SU-DHL-6 (cell line): ENCODE measurements around the gene PIEZO1.

Source experiments
- H2AFZ ChIP-seq: fragments of 200-600 bp; sonication (generic); 2 replicates; pipeline ENCODE4 v1.6.1; 2014; ENCODE audit warnings: low read depth, mild to moderate bottlenecking, moderate library complexity, mixed read lengths, antibody characterized with exemption, low read length; ENCODE audit not compliant: severe bottlenecking
- H3F3A ChIP-seq: fragments of 200-600 bp; shearing (Covaris generic); 2 replicates; pipeline ENCODE4 v1.6.0; 2016; ENCODE audit warnings: antibody characterized with exemption, mild to moderate bottlenecking; ENCODE audit not compliant: insufficient read depth
- H3K27ac ChIP-seq: fragments of 200-600 bp; sonication (generic); 2 replicates; pipeline ENCODE4 v1.5.1; 2016; ENCODE audit warnings: low read depth, mild to moderate bottlenecking, low read length, moderate library complexity, mixed read lengths
- H3K27me3 ChIP-seq: fragments of 200-600 bp; sonication (generic), shearing (Covaris generic); 2 replicates; pipeline ENCODE4 v1.6.0; 2014; ENCODE audit warnings: mild to moderate bottlenecking, low read length
- H3K36me3 ChIP-seq: fragments of 200-600 bp; sonication (generic); 2 replicates; pipeline ENCODE4 v1.6.1; 2014; ENCODE audit warnings: mild to moderate bottlenecking, low read length, mixed read lengths
- H3K4me2 ChIP-seq: fragments of 300-600, 200-600 bp; shearing (Covaris generic), sonication (generic); 2 replicates; pipeline ENCODE4 v1.6.0; 2014; ENCODE audit warnings: low read length, low read depth, mild to moderate bottlenecking; ENCODE audit not compliant: poor library complexity, severe bottlenecking
- H3K4me3 ChIP-seq: fragments of 200-600 bp; sonication (generic); 2 replicates; pipeline ENCODE4 v1.5.1; 2014; ENCODE audit warnings: antibody characterized with exemption, low read length, mild to moderate bottlenecking, mixed read lengths; ENCODE audit not compliant: insufficient read depth, poor library complexity, severe bottlenecking
- H3K79me2 ChIP-seq: fragments of 200-600 bp; sonication (generic); 2 replicates; pipeline ENCODE4 v1.6.1; 2014; ENCODE audit warnings: mild to moderate bottlenecking, low read length, moderate library complexity; ENCODE audit not compliant: insufficient read depth
- H3K9ac ChIP-seq: fragments of 200-600 bp; sonication (generic); 2 replicates; pipeline ENCODE4 v1.7.0; 2014; ENCODE audit warnings: mild to moderate bottlenecking, low read length
- H3K9me2 ChIP-seq: fragments of 200-600 bp; sonication (generic); replicated peaks from 2 replicates; pipeline ENCODE4 v1.6.1; 2014; ENCODE audit warnings: low read length; ENCODE audit not compliant: insufficient read depth
- H3K9me3 ChIP-seq: fragments of 200-600 bp; sonication (generic); 2 replicates; pipeline ENCODE4 v1.6.1; 2014; ENCODE audit warnings: low read length, mixed read lengths; ENCODE audit not compliant: insufficient read depth
- H4K20me1 ChIP-seq: fragments of 200-600 bp; sonication (generic); 2 replicates; pipeline ENCODE4 v1.6.1; 2014; ENCODE audit warnings: low read depth, mild to moderate bottlenecking, antibody characterized with exemption, low read length, moderate library complexity, mixed read lengths
- CTCF ChIP-seq: fragments of 200-600 bp; sonication (generic); IDR thresholded peaks from one replicate; pipeline ENCODE4 v1.5.1; 2017; ENCODE audit warnings: antibody characterized with exemption, mild to moderate bottlenecking, low read length, moderate library complexity; ENCODE audit not compliant: insufficient read depth, poor library complexity, severe bottlenecking
- EZH2phosphoT487 ChIP-seq: fragments of 200-600 bp; sonication (generic), shearing (Covaris generic); conservative IDR thresholded peaks from 2 replicates; pipeline ENCODE4 v1.6.1; 2018; ENCODE audit warnings: mild to moderate bottlenecking, antibody characterized with exemption, low read length, moderate library complexity, mixed read lengths

PIEZO1 gene

GRCh38 chr16:88722784-88723506, 62.1 kb downstream of the PIEZO1 start:
- H4K20me1 ChIP-seq = no peaks in the 10 kb centered on the region
- no peak overlapping the region for H3K4me2 ChIP-seq
- H3K27me3 ChIP-seq = no peaks in the 10 kb centered on the region
- no peak overlapping the region for H3K9ac ChIP-seq
- no peaks in the 10 kb centered on the region for H3K9me2 ChIP-seq
- TF ChIP-seq EZH2phosphoT487 = no peak
- TF ChIP-seq CTCF = no peak
- no peaks in the 10 kb centered on the region for H3K79me2 ChIP-seq
- H3K9me3 ChIP-seq = no peaks in the 10 kb centered on the region
- H3K27ac ChIP-seq = no peak overlapping the region
- H3K4me3 ChIP-seq = no peak overlapping the region
- H2AFZ ChIP-seq = no peak overlapping the region
- no peaks in the 10 kb centered on the region for H3F3A ChIP-seq
- H3K36me3 ChIP-seq = no peaks in the 10 kb centered on the region

GRCh38 chr16:88721815-88722755, 62.9 kb downstream of the PIEZO1 start:
- Histone ChIP-seq H3K79me2 (no peaks in the 10 kb centered on the region), H4K20me1 (no peaks in the 10 kb centered on the region), H3K9me2 (no peaks in the 10 kb centered on the region), H3K27me3 (no peaks in the 10 kb centered on the region), H3K4me3 (no peak overlapping the region), H2AFZ (no peak overlapping the region), H3K4me2 (no peak overlapping the region), H3K9me3 (no peaks in the 10 kb centered on the region), H3K36me3 (no peaks in the 10 kb centered on the region), H3K9ac (no peak overlapping the region), H3K27ac (no peak overlapping the region), H3F3A (no peaks in the 10 kb centered on the region)
- TF ChIP-seq EZH2phosphoT487 (no peak), CTCF (no peak)

GRCh38 chr16:88721236-88721635, 63.8 kb downstream of the PIEZO1 start:
- H3K9me2 ChIP-seq = no peaks in the 10 kb centered on the region
- no peak overlapping the region for H3K9ac ChIP-seq
- H4K20me1 ChIP-seq = no peaks in the 10 kb centered on the region
- no peak overlapping the region for H2AFZ ChIP-seq
- no peaks in the 10 kb centered on the region for H3F3A ChIP-seq
- TF ChIP-seq EZH2phosphoT487 (no peak), CTCF (no peak)
- no peaks in the 10 kb centered on the region for H3K9me3 ChIP-seq
- H3K4me2 ChIP-seq = no peak overlapping the region
- H3K79me2 ChIP-seq = no peaks in the 10 kb centered on the region
- no peaks in the 10 kb centered on the region for H3K36me3 ChIP-seq
- H3K4me3 ChIP-seq = no peak overlapping the region
- H3K27me3 ChIP-seq = no peaks in the 10 kb centered on the region
- H3K27ac ChIP-seq = no peak overlapping the region
